Type B pancreatic cell (in vitro differentiated cells): ENCODE results near the gene POLE. TPM values are rescaled to one million over a fixed set of nuclear protein-coding genes. Genes with fewer than 3 reads are reported as not detected.

ENCODE experiments used
- DNase-seq: peaks from one replicate; pipeline ENCODE4 v3.0.0; 2021; ENCODE audit warnings: mixed read lengths; ENCODE audit not compliant: unreplicated experiment; ENCODE audit errors: extremely low spot score
- H3K27ac Mint-ChIP-seq: 2 replicates; pipeline ENCODE4 v1.8.0; 2021; ENCODE audit warnings: mild to moderate bottlenecking, mixed read lengths
- H3K27me3 Mint-ChIP-seq: 2 replicates; pipeline ENCODE4 v1.8.0; 2021; ENCODE audit warnings: mixed read lengths
- H3K36me3 Mint-ChIP-seq: 2 replicates; pipeline ENCODE4 v1.8.0; 2021; ENCODE audit warnings: mixed read lengths
- H3K4me1 Mint-ChIP-seq: one replicate; pipeline ENCODE4 v1.8.0; 2021; ENCODE audit warnings: mixed read lengths; ENCODE audit not compliant: unreplicated experiment
- H3K4me3 Mint-ChIP-seq: 2 replicates; pipeline ENCODE4 v1.8.0; 2021; ENCODE audit warnings: mild to moderate bottlenecking, mixed read lengths
- H3K9me3 Mint-ChIP-seq: 2 replicates; pipeline ENCODE4 v1.8.0; 2021; ENCODE audit warnings: mixed read lengths
- CTCF ChIP-seq: fragments of 200-600 bp; sonication (generic); conservative IDR thresholded peaks from 2 replicates; pipeline ENCODE4 v1.5.0; 2021; ENCODE audit warnings: antibody characterized with exemption, mild to moderate bottlenecking
- total RNA-seq: library from RNA; stranded (reverse); gene quantifications from 2 replicates; pipeline ENCODE4 v1.2.1, GENCODE V29; 2021; ENCODE audit warnings: low replicate concordance

The POLE gene
- total RNA-seq, 1 donor from 2014 or later: 113 TPM

DNA sequence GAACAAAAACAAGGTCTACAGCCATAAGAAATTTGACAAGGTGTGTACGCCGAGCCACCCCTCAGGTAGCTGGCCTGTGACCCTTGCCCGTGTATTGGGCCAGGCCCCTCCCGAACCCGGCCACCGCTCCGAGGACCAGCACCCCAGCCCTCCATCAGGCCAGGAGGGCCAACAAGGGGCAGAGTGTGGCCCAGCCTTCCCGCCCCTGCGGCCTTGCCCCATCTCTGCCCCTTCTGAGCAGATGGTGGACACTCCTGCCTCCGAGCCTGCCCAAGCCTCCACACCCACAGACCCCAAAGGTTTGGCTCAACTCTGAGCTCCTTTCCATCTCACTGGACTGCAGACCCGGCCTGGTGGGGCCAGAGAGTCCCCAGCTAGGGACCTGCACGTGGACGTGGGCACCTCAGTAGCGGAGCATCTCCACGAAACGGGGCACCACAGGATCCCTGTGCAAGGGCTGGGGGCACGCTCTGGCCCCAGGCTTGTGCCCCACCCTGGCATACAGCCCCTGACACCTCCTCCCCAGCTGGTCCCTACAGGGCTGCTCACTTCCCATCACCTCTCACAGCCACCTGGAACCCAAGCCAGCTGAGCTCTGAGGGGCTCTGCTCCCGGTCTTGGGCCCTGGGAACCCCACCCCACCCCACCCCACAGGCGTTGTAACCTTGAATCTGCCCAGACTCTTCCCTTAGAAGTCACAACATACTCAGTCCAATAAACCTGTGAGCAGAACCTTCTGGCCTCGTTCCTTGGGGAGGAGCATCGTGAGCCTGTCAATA, 65.3 kb downstream of the POLE start:
- Mint-ChIP-seq H3K27me3 (peaks cover 19% of the 10 kb centered on the region), H3K4me3 (peak overlapping the region; percentile 66), H3K36me3 (peaks cover 7% of the 10 kb centered on the region), H3K4me1 (peaks cover 22% of the 10 kb centered on the region), H3K27ac (peak overlapping the region; percentile 94), H3K9me3 (no peaks in the 10 kb centered on the region)
- no peak for TF ChIP-seq CTCF
- peak; percentile 69 for DNase-seq

DNA sequence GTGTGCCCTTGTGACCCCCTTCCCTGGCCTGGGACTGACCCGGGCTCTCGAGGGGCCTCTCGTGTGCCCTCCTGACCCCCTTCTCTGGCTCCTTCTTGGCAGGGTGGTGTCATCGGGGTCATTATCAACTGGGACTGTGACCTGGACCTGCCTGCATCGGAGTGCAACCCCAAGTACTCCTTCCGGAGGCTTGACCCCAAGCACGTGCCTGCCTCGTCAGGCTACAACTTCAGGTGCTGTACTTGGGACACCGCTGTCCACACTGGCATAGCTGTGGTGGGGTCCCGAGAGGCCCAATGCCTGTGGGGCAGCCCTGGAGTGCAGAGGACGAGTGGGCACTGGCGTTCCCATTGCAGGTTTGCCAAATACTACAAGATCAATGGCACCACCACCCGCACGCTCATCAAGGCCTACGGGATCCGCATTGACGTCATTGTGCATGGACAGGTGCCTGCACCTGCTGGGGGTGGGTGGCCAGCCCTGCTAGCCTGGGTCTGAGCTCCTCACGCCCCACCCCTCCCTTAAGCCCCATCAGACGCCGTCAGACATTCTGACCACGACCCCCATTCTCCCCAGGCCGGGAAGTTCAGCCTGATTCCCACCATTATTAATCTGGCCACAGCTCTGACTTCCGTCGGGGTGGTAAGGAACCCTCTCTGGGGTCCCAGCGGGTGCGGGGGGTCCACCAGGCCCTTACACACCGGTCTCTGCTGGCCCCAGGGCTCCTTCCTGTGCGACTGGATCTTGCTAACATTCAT, 66.1 kb downstream of the POLE start:
- DNase-seq: peak; percentile 66
- TF ChIP-seq CTCF: no peak
- Mint-ChIP-seq H3K27ac (peak overlapping the region; percentile 61), H3K36me3 (peaks cover 4% of the 10 kb centered on the region), H3K4me1 (peaks cover 22% of the 10 kb centered on the region), H3K4me3 (no peak overlapping the region), H3K9me3 (no peaks in the 10 kb centered on the region), H3K27me3 (peaks cover 23% of the 10 kb centered on the region)

DNA sequence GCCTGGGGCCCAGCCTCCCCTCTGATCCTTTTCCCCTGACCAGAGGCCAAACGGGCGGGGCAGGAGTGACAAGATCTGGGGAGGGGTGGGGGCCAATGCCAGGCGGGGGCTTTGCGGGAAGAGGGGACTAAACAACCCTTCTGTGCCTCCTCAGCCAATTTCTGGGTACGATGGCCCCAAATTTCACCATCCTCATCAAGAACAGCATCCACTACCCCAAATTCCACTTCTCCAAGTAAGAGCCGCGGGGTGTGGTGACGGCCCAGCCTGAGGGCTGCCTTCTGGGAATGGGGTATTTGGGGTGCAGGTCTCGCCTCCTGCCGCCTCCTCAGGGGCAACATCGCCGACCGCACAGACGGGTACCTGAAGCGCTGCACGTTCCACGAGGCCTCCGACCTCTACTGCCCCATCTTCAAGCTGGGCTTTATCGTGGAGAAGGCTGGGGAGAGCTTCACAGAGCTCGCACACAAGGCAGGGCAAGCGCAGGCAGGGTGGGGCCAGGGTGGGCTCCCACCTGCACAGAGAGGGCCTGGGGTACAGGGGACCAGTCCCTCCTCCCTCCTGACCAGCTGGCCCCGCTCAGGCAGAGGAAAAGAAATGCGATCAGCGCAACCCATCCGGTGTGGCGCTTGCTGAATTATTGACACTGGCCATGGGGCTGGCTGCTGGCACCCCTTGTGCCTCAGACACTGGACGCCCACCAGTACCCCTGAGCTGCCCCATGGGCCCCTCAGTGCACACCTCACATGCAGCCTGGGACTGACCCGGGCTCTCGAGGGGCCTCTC, 66.8 kb downstream of the POLE start:
- H3K4me3 Mint-ChIP-seq: no peak overlapping the region
- no peaks in the 10 kb centered on the region for H3K9me3 Mint-ChIP-seq
- peaks cover 28% of the 10 kb centered on the region for H3K27me3 Mint-ChIP-seq
- peaks cover 4% of the 10 kb centered on the region for H3K36me3 Mint-ChIP-seq
- H3K27ac Mint-ChIP-seq: no peak overlapping the region
- peaks cover 22% of the 10 kb centered on the region for H3K4me1 Mint-ChIP-seq
- TF ChIP-seq CTCF: no peak
- DNase-seq: peak; percentile 65

DNA sequence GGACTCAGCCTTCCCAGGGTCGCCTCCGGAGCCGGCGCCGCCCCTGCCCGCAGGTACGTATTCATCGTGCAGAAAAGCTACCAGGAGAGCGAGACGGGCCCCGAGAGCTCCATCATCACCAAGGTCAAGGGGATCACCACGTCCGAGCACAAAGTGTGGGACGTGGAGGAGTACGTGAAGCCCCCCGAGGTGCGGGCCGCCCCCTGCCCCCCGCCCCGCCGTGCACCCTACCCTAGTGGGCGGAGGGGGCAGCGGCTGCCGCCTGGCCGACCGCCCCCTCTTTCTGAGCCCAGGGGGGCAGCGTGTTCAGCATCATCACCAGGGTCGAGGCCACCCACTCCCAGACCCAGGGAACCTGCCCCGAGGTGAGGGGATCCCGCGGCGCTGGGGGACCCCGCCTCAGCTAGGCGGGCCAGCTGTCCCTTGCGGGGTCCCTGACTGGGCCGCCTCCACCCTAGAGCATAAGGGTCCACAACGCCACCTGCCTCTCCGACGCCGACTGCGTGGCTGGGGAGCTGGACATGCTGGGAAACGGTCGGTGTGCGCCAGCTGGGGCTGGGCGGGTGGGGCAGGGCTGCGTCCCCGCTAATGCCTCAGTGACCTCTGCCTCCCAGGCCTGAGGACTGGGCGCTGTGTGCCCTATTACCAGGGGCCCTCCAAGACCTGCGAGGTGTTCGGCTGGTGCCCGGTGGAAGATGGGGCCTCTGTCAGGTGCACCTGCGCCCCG, 67.6 kb downstream of the POLE start:
- Mint-ChIP-seq H3K27ac (no peak overlapping the region), H3K9me3 (peaks cover 3% of the 10 kb centered on the region), H3K4me1 (peaks cover 27% of the 10 kb centered on the region), H3K36me3 (peaks cover 7% of the 10 kb centered on the region), H3K4me3 (no peak overlapping the region), H3K27me3 (peaks cover 35% of the 10 kb centered on the region)
- no peak for TF ChIP-seq CTCF
- DNase-seq: peak; percentile 67

DNA sequence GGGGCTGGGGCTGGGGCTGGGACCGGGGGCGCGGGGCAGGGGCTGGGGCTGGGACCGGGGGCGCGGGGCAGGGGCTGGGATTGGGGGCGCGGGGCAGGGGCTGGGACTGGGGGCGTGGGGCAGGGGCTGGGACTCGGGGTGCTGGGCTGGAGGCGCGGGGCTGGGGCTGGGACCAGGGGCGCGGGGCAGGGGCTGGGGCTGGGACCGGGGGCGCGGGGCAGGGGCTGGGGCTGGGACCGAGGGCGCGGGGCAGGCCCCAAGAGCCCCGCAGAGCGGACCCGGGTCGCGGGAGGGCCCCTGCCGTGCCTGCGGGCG, 68.1 kb downstream of the POLE start:
- Mint-ChIP-seq H3K9me3 (peaks cover 3% of the 10 kb centered on the region), H3K36me3 (peaks cover 7% of the 10 kb centered on the region), H3K4me1 (peaks cover 27% of the 10 kb centered on the region), H3K4me3 (no peak overlapping the region), H3K27ac (no peak overlapping the region), H3K27me3 (peaks cover 35% of the 10 kb centered on the region)
- TF ChIP-seq CTCF: no peak
- no peak for DNase-seq
